Activated CD4-positive, alpha-beta memory T cell treated with anti-CD3 and anti-CD28 coated beads for 36 hours (primary cell): ENCODE measurements around the gene FBP2. TPM values are rescaled to one million over a fixed set of nuclear protein-coding genes. Genes with fewer than 3 reads are reported as not detected.
"Not testable (repeated sequence)": the region's sequence is repeated elsewhere in the genome, so short reads cannot be mapped to it uniquely, and the experiment has no call there.

Source experiments
- CTCF ChIA-PET: fragments of 350-600 bp; sonication (Branson Sonifier 250); formaldehyde crosslinking; loops from one replicate; lab custom pipeline; 2021; ENCODE audit warnings: antibody characterized with exemption, inconsistent platforms; lab: Charles Lee
- POLR2A ChIA-PET: fragments of 350-600 bp; sonication (Branson Sonifier 250); formaldehyde crosslinking; loops from one replicate; lab custom pipeline; 2021; ENCODE audit warnings: antibody characterized with exemption; lab: Charles Lee
- DNase-seq: peaks from one replicate; pipeline ENCODE4 v3.0.0-alpha.2; 2020
- H3K27ac Mint-ChIP-seq: one replicate; pipeline ENCODE4 v1.8.0; 2021; ENCODE audit warnings: mixed read lengths
- H3K27me3 Mint-ChIP-seq: one replicate; pipeline ENCODE4 v1.8.0; 2021; ENCODE audit warnings: mixed read lengths
- H3K36me3 Mint-ChIP-seq: one replicate; pipeline ENCODE4 v1.8.0; 2021; ENCODE audit warnings: mixed read lengths
- H3K4me1 Mint-ChIP-seq: one replicate; pipeline ENCODE4 v1.8.0; 2021; ENCODE audit warnings: low read depth, mixed read lengths
- H3K4me3 Mint-ChIP-seq: one replicate; pipeline ENCODE4 v1.8.0; 2021; ENCODE audit warnings: mild to moderate bottlenecking, mixed read lengths
- H3K9me3 Mint-ChIP-seq: one replicate; pipeline ENCODE4 v1.8.0; 2021; ENCODE audit warnings: mixed read lengths
- intact Hi-C: fragments of 100-400 bp; cut with micrococcal nuclease; formaldehyde crosslinking; loops from one replicate; pipeline ENCODE4 v1.15.1; 2023
- total RNA-seq, 2 experiments: library from RNA; stranded (reverse); gene quantifications; one replicate each; pipeline ENCODE4 v1.2.3, GENCODE V29; 2021

FBP2 gene
- total RNA-seq, 2 experiments from 2014 or later = not detected

GRCh38 chr9:94603259-94604160, 9.9 kb upstream of the FBP2 start:
- peaks cover 6% of the 10 kb centered on the region for H3K4me1 Mint-ChIP-seq
- CTCF ChIA-PET = interaction anchor here (1.4 kb wide), 1 partner anchor 49 kb away, joined by 6 read pairs; the partner anchor contains the start of gene PCAT7
- H3K27me3 Mint-ChIP-seq = peaks cover 3% of the 10 kb centered on the region
- POLR2A ChIA-PET = interaction anchor here (0.6 kb wide), 1 partner anchor 52 kb away, joined by 4 read pairs; no protein-coding TSS in a partner anchor
- no peaks in the 10 kb centered on the region for H3K9me3 Mint-ChIP-seq
- DNase-seq = peak; percentile 85
- intact Hi-C loops = loop anchor here (1.0 kb wide), 1 partner anchor 49 kb away; no protein-coding TSS in a partner anchor
- no peaks in the 10 kb centered on the region for H3K36me3 Mint-ChIP-seq
- H3K4me3 Mint-ChIP-seq = no peak overlapping the region
- H3K27ac Mint-ChIP-seq = no peak overlapping the region

GRCh38 chr9:94602666-94603065, 9.0 kb upstream of the FBP2 start:
- H3K27ac Mint-ChIP-seq = no peak overlapping the region

GRCh38 chr9:94600715-94601114, 7.1 kb upstream of the FBP2 start:
- Mint-ChIP-seq H3K9me3 (no peaks in the 10 kb centered on the region), H3K27ac (no peak overlapping the region), H3K36me3 (no peaks in the 10 kb centered on the region), H3K4me3 (no peak overlapping the region), H3K27me3 (peaks cover 3% of the 10 kb centered on the region), H3K4me1 (peaks cover 6% of the 10 kb centered on the region)
- POLR2A ChIA-PET = no interaction called here
- DNase-seq = no peak
- CTCF ChIA-PET = interaction anchor here (1.9 kb wide), 1 partner anchor 46 kb away, joined by 8 read pairs; the partner anchor contains the start of gene PCAT7
- intact Hi-C loops = no loop called here

More at GRCh38 chr9:94602666-94603065, 9.0 kb upstream of the FBP2 start:
- peaks cover 3% of the 10 kb centered on the region for H3K27me3 Mint-ChIP-seq
- intact Hi-C loops = loop anchor here (1.0 kb wide), 1 partner anchor 48 kb away; no protein-coding TSS in a partner anchor
- no peaks in the 10 kb centered on the region for H3K9me3 Mint-ChIP-seq
- POLR2A ChIA-PET = no interaction called here
- H3K4me1 Mint-ChIP-seq = peaks cover 6% of the 10 kb centered on the region
- H3K36me3 Mint-ChIP-seq = no peaks in the 10 kb centered on the region
- no peak overlapping the region for H3K4me3 Mint-ChIP-seq
- CTCF ChIA-PET = no interaction called here
- DNase-seq = no peak

GRCh38 chr9:94600258-94600657, 6.6 kb upstream of the FBP2 start:
- Mint-ChIP-seq H3K27ac (no peak overlapping the region), H3K4me1 (peaks cover 6% of the 10 kb centered on the region), H3K36me3 (no peaks in the 10 kb centered on the region), H3K9me3 (no peaks in the 10 kb centered on the region), H3K4me3 (no peak overlapping the region), H3K27me3 (peaks cover 3% of the 10 kb centered on the region)
- no peak for DNase-seq
- CTCF ChIA-PET = no interaction called here
- POLR2A ChIA-PET = no interaction called here
- intact Hi-C loops = no loop called here

GRCh38 chr9:94599102-94599501, 5.5 kb upstream of the FBP2 start:
- H3K9me3 Mint-ChIP-seq = no peaks in the 10 kb centered on the region
- POLR2A ChIA-PET = no interaction called here
- intact Hi-C loops = no loop called here
- no peaks in the 10 kb centered on the region for H3K36me3 Mint-ChIP-seq
- DNase-seq = no peak
- H3K4me3 Mint-ChIP-seq = no peak overlapping the region
- CTCF ChIA-PET = no interaction called here
- H3K27ac Mint-ChIP-seq = no peak overlapping the region
- peaks cover 5% of the 10 kb centered on the region for H3K27me3 Mint-ChIP-seq
- H3K4me1 Mint-ChIP-seq = peaks cover 6% of the 10 kb centered on the region

- H3K9me3 Mint-ChIP-seq, DNase-seq, H3K36me3 Mint-ChIP-seq, H3K27ac Mint-ChIP-seq, intact Hi-C loops, H3K4me3 Mint-ChIP-seq, CTCF ChIA-PET, POLR2A ChIA-PET, H3K4me1 Mint-ChIP-seq: not testable (repeated sequence)
- H3K27me3 Mint-ChIP-seq = peaks cover 13% of the 10 kb centered on the region
Measured at GRCh38 chr9:94592683-94593082, 941 bp downstream of the FBP2 start.

GRCh38 chr9:94591876-94592275, 1.7 kb downstream of the FBP2 start:
- H3K9me3 Mint-ChIP-seq = no peaks in the 10 kb centered on the region
- DNase-seq = no peak
- intact Hi-C loops = no loop called here
- peaks cover 13% of the 10 kb centered on the region for H3K27me3 Mint-ChIP-seq
- ChIA-PET CTCF (no interaction called here), POLR2A (no interaction called here)
- H3K36me3 Mint-ChIP-seq = no peaks in the 10 kb centered on the region
- H3K4me1 Mint-ChIP-seq = peaks cover 5% of the 10 kb centered on the region
- H3K4me3 Mint-ChIP-seq = no peak overlapping the region
- H3K27ac Mint-ChIP-seq = no peak overlapping the region

GRCh38 chr9:94591046-94591545, 2.5 kb downstream of the FBP2 start:
- DNase-seq, H3K27ac Mint-ChIP-seq, intact Hi-C loops, H3K9me3 Mint-ChIP-seq, H3K36me3 Mint-ChIP-seq, H3K4me3 Mint-ChIP-seq, POLR2A ChIA-PET, CTCF ChIA-PET: not testable (repeated sequence)
- Mint-ChIP-seq H3K27me3 (peaks cover 13% of the 10 kb centered on the region), H3K4me1 (peaks cover 11% of the 10 kb centered on the region)

GRCh38 chr9:94588681-94589080, 4.9 kb downstream of the FBP2 start:
- CTCF ChIA-PET = no interaction called here
- no peak overlapping the region for H3K27ac Mint-ChIP-seq

GRCh38 chr9:94586814-94587213, 6.8 kb downstream of the FBP2 start:
- Mint-ChIP-seq H3K4me1 (peaks cover 22% of the 10 kb centered on the region), H3K27me3 (peaks cover 12% of the 10 kb centered on the region), H3K4me3 (no peak overlapping the region), H3K9me3 (no peaks in the 10 kb centered on the region), H3K27ac (no peak overlapping the region), H3K36me3 (no peaks in the 10 kb centered on the region)
- peak; percentile 16 for DNase-seq
- intact Hi-C loops = no loop called here
- ChIA-PET POLR2A (no interaction called here), CTCF (interaction anchor here (1.2 kb wide), 1 partner anchor 36 kb away, joined by 3 read pairs; no protein-coding TSS in a partner anchor)

More at GRCh38 chr9:94588681-94589080, 4.9 kb downstream of the FBP2 start:
- H3K9me3 Mint-ChIP-seq = no peaks in the 10 kb centered on the region
- H3K27me3 Mint-ChIP-seq = peaks cover 12% of the 10 kb centered on the region
- no peak overlapping the region for H3K4me3 Mint-ChIP-seq
- DNase-seq = no peak
- H3K36me3 Mint-ChIP-seq = no peaks in the 10 kb centered on the region
- POLR2A ChIA-PET = no interaction called here
- intact Hi-C loops = no loop called here
- H3K4me1 Mint-ChIP-seq = peaks cover 22% of the 10 kb centered on the region

- CTCF ChIA-PET = interaction anchor here (1.2 to 1.3 kb wide), 2 partner anchors 37 to 545 kb away, joined by 3 read pairs; no protein-coding TSS in a partner anchor
- H3K36me3 Mint-ChIP-seq = no peaks in the 10 kb centered on the region
- peaks cover 22% of the 10 kb centered on the region for H3K4me1 Mint-ChIP-seq
- intact Hi-C loops = no loop called here
- POLR2A ChIA-PET = no interaction called here
- no peaks in the 10 kb centered on the region for H3K9me3 Mint-ChIP-seq
- no peak overlapping the region for H3K4me3 Mint-ChIP-seq
- DNase-seq = no peak
- H3K27me3 Mint-ChIP-seq = peaks cover 12% of the 10 kb centered on the region
- H3K27ac Mint-ChIP-seq = no peak overlapping the region
Measured at GRCh38 chr9:94586316-94586715, 7.3 kb downstream of the FBP2 start.

- no peak overlapping the region for H3K27ac Mint-ChIP-seq
- DNase-seq = peak; percentile 12
- H3K9me3 Mint-ChIP-seq = no peaks in the 10 kb centered on the region
- peaks cover 8% of the 10 kb centered on the region for H3K27me3 Mint-ChIP-seq
- intact Hi-C loops = no loop called here
- POLR2A ChIA-PET = no interaction called here
- H3K4me1 Mint-ChIP-seq = peaks cover 22% of the 10 kb centered on the region
- CTCF ChIA-PET = no interaction called here
- no peak overlapping the region for H3K4me3 Mint-ChIP-seq
- H3K36me3 Mint-ChIP-seq = no peaks in the 10 kb centered on the region
Measured at GRCh38 chr9:94584555-94584954, 9.1 kb downstream of the FBP2 start.
